Stimulated activated naive CD8-positive, alpha-beta T cell treated with anti-CD3 and anti-CD28 coated beads, Interleukin-15, Interleukin-2, amounts not matched to agents 100 ng/mL and 50 ng/mL, for 24 hours (primary cell): ENCODE data around the gene TSG101.

Experiments used
- H3K27ac Mint-ChIP-seq: one replicate; pipeline ENCODE4 v1.8.0; 2021; ENCODE audit warnings: mild to moderate bottlenecking, mixed read lengths
- H3K27me3 Mint-ChIP-seq: one replicate; pipeline ENCODE4 v1.8.0; 2021; ENCODE audit warnings: mixed read lengths
- H3K36me3 Mint-ChIP-seq: one replicate; pipeline ENCODE4 v1.8.0; 2021; ENCODE audit warnings: low read depth, mixed read lengths
- H3K4me1 Mint-ChIP-seq: one replicate; pipeline ENCODE4 v1.8.0; 2021; ENCODE audit warnings: low read depth, mixed read lengths
- H3K4me3 Mint-ChIP-seq: one replicate; pipeline ENCODE4 v1.8.0; 2021; ENCODE audit warnings: mild to moderate bottlenecking, mixed read lengths
- H3K9me3 Mint-ChIP-seq: one replicate; pipeline ENCODE4 v1.8.0; 2021; ENCODE audit warnings: mixed read lengths

Gene TSG101

DNA sequence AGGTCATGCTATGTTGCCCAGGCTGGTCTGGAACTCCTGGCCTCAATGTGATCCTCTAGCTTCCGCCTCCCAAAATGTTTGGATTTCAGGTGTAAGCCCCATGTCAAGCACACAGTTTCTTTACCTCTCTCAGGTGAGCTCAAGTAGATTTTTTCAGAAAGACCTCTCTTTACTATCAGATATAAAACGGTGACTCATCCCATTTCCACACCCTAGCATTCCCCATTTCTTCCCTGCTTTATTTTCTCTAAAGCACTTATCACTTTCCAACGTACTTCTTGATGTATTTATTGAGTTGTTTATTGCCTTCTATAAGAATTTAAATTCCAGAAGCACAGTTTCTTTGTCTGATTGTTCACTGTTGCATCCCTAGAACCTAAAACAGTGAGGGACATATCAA is 3.7 kb downstream of the TSG101 start:
- Mint-ChIP-seq H3K36me3 (peaks cover 38% of the 10 kb centered on the region), H3K27ac (no peak overlapping the region), H3K9me3 (no peaks in the 10 kb centered on the region), H3K4me3 (no peak overlapping the region), H3K27me3 (no peaks in the 10 kb centered on the region), H3K4me1 (peaks cover 56% of the 10 kb centered on the region)

DNA sequence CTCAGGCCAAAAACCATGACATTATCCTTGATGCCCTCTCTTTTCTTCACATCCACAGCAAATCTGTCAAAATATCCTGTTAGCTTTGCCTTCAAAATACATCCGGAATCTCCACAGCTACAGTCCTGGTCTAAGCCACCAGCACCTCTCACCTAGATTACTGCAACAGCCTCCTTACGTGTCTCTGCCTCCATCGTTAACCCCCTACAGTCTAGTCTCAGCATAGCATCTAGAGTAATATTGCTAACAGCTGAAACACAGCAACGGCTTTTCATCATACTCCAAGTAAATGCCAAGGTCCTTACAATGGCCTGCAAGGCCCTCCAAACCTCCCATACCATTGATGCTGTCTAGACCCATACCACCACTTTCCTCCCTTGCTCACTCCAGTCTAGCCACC is 4.4 kb downstream of the TSG101 start:
- Mint-ChIP-seq H3K27ac (no peak overlapping the region), H3K4me1 (peaks cover 49% of the 10 kb centered on the region), H3K27me3 (no peaks in the 10 kb centered on the region), H3K4me3 (no peak overlapping the region), H3K9me3 (no peaks in the 10 kb centered on the region), H3K36me3 (peaks cover 38% of the 10 kb centered on the region)

DNA sequence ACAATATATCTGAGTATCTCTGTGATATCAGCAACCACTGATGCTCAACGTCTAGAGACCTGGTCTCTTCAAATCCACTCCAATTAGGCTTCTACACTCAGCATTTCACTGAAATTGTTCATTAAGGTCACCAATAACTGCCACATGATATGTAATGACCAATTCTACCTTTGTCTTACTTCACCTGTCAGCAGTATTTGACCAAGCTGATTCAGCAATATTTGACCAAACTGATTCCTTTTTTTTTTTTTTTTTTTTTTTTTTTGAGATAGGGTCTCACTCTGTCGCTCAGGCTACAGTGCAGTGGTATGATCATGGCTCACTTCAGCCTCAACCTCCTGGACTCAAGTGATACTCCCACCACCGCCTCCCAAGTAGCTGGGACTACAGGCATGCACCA is 5.6 kb downstream of the TSG101 start:
- H3K9me3 Mint-ChIP-seq = no peaks in the 10 kb centered on the region
- no peaks in the 10 kb centered on the region for H3K27me3 Mint-ChIP-seq
- H3K27ac Mint-ChIP-seq = no peak overlapping the region
- H3K36me3 Mint-ChIP-seq = peaks cover 32% of the 10 kb centered on the region
- H3K4me1 Mint-ChIP-seq = peaks cover 39% of the 10 kb centered on the region
- no peak overlapping the region for H3K4me3 Mint-ChIP-seq

DNA sequence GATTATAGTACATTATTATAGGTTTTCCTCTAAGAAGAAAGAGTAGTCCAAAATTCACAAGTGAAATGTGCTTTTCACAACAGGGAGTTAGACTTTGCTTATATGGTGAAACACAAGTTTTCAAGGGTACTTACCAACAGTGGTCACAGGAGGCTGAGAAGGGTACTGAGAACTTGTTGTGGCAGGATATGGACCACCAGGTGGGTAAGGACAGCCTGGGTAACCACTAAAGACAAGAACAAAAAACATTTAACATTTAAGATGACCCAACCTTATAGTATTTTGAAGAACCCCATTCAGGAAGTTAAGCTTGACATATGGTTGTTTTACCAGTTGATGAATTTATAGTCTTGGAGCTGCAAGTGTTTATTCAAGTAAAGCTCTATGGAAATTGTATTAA is 24.4 kb downstream of the TSG101 start:
- H3K4me3 Mint-ChIP-seq = no peak overlapping the region
- H3K36me3 Mint-ChIP-seq = peaks cover 74% of the 10 kb centered on the region
- H3K9me3 Mint-ChIP-seq = no peaks in the 10 kb centered on the region
- no peaks in the 10 kb centered on the region for H3K27me3 Mint-ChIP-seq
- peaks cover 3% of the 10 kb centered on the region for H3K4me1 Mint-ChIP-seq
- no peak overlapping the region for H3K27ac Mint-ChIP-seq

DNA sequence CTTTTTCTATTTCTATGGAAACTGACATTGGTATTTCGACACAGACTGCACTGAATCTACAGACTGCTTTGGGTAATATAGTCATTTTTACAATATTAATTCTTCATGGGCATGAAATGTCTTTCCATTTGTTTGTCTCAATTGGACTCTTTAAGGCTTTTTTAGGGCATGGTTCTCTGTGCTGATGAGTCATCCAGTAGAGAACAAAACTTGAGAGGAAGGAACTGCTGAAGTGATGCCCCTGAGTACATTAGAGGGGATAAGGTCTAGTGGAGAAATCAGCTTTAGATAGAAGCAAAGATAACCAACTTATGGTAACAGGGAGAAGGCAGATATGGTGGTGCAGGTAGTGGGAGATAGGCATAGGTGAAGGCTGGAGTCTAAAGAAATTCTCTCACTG is 25.1 kb downstream of the TSG101 start:
- no peak overlapping the region for H3K27ac Mint-ChIP-seq
- peaks cover 3% of the 10 kb centered on the region for H3K4me1 Mint-ChIP-seq
- H3K4me3 Mint-ChIP-seq = no peak overlapping the region
- no peaks in the 10 kb centered on the region for H3K9me3 Mint-ChIP-seq
- no peaks in the 10 kb centered on the region for H3K27me3 Mint-ChIP-seq
- H3K36me3 Mint-ChIP-seq = peaks cover 72% of the 10 kb centered on the region

DNA sequence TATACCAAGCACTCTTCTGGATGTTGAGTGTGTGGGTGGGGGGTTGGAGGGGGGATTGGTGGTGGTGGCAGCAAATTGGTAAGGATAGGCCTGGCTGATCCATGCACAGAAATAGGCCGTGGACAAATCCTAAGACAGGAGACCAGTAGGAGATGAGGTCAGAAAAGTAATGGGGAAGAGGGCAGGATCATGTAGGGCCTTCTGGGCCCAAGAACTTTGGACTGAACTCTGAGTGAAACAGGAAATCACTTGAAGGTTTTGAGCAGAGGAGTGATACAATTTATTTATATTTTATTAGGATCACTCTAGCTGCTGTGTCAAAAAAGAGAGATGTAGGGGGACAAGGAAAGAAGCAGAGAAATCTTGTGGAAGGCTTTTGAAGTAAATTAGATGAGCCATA is 28.7 kb downstream of the TSG101 start:
- peaks cover 60% of the 10 kb centered on the region for H3K36me3 Mint-ChIP-seq
- no peaks in the 10 kb centered on the region for H3K27me3 Mint-ChIP-seq
- H3K4me1 Mint-ChIP-seq = peaks cover 8% of the 10 kb centered on the region
- no peak overlapping the region for H3K4me3 Mint-ChIP-seq
- H3K27ac Mint-ChIP-seq = no peak overlapping the region
- H3K9me3 Mint-ChIP-seq = no peaks in the 10 kb centered on the region

DNA sequence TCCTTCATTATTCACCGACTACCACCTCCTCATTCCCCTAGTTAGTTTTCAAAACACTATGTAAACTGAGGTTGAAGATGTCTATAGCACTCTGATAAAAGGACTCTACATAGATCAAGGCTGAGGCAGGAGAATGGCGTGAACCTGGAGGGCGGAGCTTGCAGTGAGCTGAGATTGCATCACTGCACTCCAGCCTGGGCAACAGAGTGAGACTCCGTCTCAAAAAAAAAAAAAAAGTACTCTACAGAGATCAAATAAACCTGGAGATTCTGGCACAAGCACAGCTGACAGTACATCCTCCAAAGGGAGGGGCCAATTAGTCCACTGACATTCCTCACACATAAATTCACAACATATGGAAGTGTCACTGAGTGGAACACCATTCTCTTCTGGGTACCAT is 31.0 kb downstream of the TSG101 start:
- peaks cover 42% of the 10 kb centered on the region for H3K36me3 Mint-ChIP-seq
- no peak overlapping the region for H3K27ac Mint-ChIP-seq
- no peaks in the 10 kb centered on the region for H3K9me3 Mint-ChIP-seq
- no peaks in the 10 kb centered on the region for H3K27me3 Mint-ChIP-seq
- peaks cover 5% of the 10 kb centered on the region for H3K4me1 Mint-ChIP-seq
- no peak overlapping the region for H3K4me3 Mint-ChIP-seq

DNA sequence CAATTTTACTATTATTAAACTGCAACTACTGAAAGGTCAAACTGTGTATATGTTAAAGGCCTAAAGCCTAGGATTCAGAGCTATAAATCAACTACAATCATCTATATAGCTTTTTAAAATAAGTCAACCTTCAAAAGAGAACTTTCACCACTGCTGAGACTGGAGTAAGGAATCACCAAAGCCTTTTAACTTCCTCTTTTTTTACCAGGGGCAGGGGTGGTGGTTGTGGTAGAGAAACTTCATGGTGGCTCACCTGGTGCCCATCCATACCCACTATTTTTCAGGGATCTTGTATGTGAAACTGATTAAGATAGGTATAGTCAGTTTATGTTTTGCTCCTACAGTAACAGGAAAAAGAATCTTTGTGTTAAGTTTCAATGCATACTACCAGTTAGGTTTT is 31.5 kb downstream of the TSG101 start:
- peaks cover 5% of the 10 kb centered on the region for H3K4me1 Mint-ChIP-seq
- H3K36me3 Mint-ChIP-seq = peaks cover 43% of the 10 kb centered on the region
- no peaks in the 10 kb centered on the region for H3K9me3 Mint-ChIP-seq
- H3K27me3 Mint-ChIP-seq = no peaks in the 10 kb centered on the region
- no peak overlapping the region for H3K27ac Mint-ChIP-seq
- no peak overlapping the region for H3K4me3 Mint-ChIP-seq

DNA sequence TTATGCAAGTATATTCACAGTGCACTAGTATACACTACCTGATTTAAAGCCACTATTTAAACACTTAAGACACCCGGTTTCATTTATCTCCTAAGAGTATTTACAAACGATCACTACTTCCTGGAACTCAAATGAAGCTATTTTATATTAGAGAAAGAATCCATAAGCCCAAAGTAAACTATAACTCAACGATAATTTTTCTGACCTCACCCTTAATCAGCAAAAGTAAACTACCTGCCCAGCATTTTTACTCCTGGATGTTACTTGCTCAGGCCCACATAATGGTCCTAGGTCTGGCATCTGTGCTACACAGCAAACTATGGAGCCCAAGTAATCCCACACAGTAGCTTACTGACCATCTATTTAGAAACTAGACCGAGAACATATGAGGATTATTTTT is 33.4 kb downstream of the TSG101 start:
- Mint-ChIP-seq H3K27me3 (no peaks in the 10 kb centered on the region), H3K4me1 (peaks cover 5% of the 10 kb centered on the region), H3K27ac (no peak overlapping the region)

DNA sequence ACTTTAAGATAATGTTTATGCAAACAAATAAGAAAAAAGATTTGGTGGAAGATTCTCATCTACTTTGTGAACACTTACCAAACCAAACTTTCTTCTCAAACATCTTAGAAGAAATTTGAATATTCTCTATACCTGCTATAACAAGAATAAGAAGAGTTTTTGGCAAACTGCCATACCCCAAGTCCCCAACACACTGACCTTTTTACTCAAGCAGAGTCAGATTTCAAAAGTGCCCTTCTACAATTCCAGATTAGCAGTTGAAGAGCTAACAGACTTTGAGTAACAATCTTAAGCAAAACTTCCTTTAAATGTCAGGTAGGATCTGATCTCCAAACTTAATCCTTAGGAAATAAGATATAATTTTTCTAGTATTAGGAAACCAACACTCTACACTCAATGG is 33.9 kb downstream of the TSG101 start:
- Mint-ChIP-seq H3K4me3 (no peak overlapping the region), H3K9me3 (no peaks in the 10 kb centered on the region), H3K27me3 (no peaks in the 10 kb centered on the region), H3K27ac (no peak overlapping the region), H3K4me1 (peaks cover 5% of the 10 kb centered on the region), H3K36me3 (peaks cover 47% of the 10 kb centered on the region)

More for the DNA sequence above, 33.4 kb downstream of the TSG101 start:
- Mint-ChIP-seq H3K36me3 (peaks cover 47% of the 10 kb centered on the region), H3K9me3 (no peaks in the 10 kb centered on the region), H3K4me3 (no peak overlapping the region)

DNA sequence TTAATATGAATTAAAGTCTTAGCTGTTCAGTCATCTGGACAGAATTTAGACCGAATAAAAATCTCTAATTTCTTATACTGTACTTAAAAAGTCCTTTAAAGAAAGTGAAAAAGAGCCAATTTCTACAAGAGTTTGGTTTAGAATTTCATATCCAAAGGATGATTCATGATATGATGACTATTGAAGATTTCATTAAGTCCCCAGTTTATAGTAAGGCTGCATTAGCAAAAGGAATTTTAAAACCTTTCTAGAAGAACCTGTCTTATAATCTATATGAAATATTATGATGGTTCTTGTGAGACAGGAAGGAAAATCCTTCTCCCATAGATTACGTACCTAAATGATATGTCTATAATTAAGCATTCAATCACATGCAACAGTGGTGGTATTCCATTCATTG is 34.8 kb downstream of the TSG101 start:
- Mint-ChIP-seq H3K4me1 (peaks cover 5% of the 10 kb centered on the region), H3K9me3 (no peaks in the 10 kb centered on the region), H3K27me3 (no peaks in the 10 kb centered on the region), H3K27ac (no peak overlapping the region), H3K4me3 (no peak overlapping the region), H3K36me3 (peaks cover 46% of the 10 kb centered on the region)

DNA sequence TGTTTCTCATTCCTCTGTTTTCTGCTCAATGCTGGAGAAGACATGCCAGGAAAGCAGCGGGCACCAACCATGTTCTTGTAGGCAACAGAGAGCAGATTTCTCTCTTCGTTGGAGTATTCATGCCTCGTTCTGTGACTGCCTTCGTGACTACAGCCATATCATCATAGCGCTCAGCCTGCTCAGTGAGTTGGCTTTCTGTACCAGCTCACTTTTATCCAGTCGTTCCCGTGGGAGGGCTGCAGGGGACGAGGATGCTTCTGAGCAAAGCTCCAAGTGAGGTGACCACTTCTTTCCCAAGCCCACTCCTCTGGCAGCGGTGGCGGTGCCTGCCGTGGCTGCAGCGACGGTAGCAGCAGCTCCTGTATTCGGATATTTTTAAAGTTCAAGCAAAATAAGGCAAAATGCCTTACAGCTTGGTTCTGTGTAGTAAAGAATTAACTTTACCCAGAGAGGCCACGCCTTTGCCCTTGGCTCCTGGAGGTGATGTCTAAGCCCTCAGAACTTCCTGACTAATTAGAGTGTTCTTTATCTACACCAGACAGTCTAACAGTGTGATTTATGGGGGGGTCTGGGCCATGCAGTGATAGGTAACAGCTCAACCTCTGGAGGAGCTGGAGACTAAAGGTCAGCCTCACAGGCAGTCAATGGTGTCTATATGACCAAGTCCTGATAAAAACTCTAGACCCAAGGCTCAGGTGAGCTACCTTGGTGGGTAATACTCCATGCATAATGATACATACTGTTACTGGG is 35.8 kb downstream of the TSG101 start:
- Mint-ChIP-seq H3K36me3 (peaks cover 45% of the 10 kb centered on the region), H3K4me1 (peaks cover 9% of the 10 kb centered on the region), H3K27ac (peak overlapping the region; percentile 39), H3K4me3 (no peak overlapping the region), H3K9me3 (no peaks in the 10 kb centered on the region), H3K27me3 (no peaks in the 10 kb centered on the region)

DNA sequence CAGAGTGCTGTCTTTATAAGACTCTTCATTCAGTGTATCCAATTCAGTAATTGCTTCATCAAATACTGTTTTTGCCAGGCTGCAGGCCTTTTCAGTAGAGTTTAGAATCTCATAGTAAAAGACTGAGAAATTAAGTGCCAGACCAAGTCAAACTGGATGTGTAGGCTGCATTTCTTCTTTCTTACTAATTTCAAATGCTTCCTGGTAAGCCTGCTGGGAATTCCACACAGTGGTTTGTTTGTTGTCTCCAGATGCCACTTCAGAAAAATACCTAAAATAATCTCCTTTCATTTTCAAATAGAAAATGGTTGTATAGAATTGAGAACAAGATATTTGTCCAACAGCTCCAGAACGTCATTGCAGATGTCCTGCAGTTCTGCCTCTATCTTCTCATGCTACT is 36.4 kb downstream of the TSG101 start:
- H3K4me1 Mint-ChIP-seq = peaks cover 6% of the 10 kb centered on the region
- H3K27me3 Mint-ChIP-seq = no peaks in the 10 kb centered on the region
- peak overlapping the region; percentile 39 for H3K27ac Mint-ChIP-seq
- H3K9me3 Mint-ChIP-seq = no peaks in the 10 kb centered on the region
- H3K4me3 Mint-ChIP-seq = no peak overlapping the region
- H3K36me3 Mint-ChIP-seq = peaks cover 41% of the 10 kb centered on the region

DNA sequence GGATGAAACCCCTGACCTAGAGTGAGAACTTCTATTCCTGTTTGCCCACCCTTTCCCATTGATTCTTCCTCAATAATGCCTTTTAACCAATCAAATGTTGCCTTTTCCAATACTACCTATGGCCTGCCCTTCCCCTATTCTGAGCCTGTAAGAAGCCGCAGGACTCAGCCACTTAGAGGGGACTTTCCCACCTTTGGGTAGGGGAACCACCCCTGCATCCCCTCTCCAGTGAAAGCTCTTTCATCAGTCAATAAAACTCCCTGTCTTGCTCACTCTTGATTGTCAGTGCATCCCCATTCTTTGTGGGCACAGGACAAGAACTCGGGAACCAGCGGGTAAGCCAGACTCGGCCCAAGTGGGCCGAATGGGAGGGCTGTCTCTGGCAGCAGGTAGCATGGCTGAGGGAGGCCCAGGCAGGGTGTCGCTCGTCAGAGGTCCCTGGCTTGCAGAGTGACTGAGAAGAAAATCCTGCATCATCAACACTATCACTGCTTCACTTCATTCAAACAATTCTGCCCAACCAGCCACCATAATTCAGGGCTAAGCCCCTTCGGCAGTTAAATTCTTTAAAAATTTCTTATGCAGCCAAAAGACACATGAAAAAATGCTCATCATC is 40.7 kb downstream of the TSG101 start:
- Mint-ChIP-seq H3K4me3 (no peak overlapping the region), H3K9me3 (no peaks in the 10 kb centered on the region), H3K4me1 (peaks cover 6% of the 10 kb centered on the region), H3K27me3 (no peaks in the 10 kb centered on the region), H3K27ac (no peak overlapping the region), H3K36me3 (peaks cover 79% of the 10 kb centered on the region)

DNA sequence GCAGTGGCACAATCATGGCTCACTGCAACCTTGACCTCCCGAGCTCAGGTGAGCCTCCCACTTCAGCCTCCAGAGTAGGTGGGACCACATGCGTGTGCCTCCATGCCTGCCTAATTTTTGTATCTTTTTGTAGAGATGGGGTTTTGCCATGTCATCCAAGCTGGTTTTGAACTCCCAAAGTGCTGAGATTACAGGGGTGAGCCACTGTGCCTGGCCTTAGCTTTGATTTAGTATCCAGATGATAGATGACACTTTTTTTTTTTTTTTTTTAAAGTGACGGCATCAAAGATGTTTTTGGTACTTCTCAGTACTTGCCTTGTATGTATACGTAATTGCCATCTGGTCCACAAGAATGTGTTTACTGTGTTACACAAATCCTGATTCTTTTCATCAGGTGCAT is 47.7 kb downstream of the TSG101 start:
- peaks cover 85% of the 10 kb centered on the region for H3K36me3 Mint-ChIP-seq
- no peaks in the 10 kb centered on the region for H3K4me1 Mint-ChIP-seq
- no peaks in the 10 kb centered on the region for H3K27me3 Mint-ChIP-seq
- no peak overlapping the region for H3K27ac Mint-ChIP-seq
- H3K4me3 Mint-ChIP-seq = no peak overlapping the region
- no peaks in the 10 kb centered on the region for H3K9me3 Mint-ChIP-seq

DNA sequence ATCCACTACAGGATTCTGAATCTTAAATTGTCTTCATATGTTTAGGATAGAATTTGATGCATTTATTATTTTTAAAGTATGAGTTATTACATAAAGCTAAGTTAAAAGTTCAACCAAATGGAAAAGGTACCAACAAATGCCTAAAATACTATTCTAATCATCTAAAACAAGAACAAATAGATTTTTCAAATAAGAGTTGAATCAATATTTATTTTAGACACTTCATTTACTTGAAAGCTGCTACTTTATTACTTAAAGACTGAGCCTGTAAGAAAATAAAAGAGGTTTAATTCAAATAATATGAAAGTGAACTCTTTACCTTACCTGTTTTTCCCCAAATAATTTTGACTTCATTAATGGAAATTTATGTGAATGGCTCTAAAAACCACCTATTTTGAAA is 54.2 kb downstream of the TSG101 start:
- no peaks in the 10 kb centered on the region for H3K27me3 Mint-ChIP-seq
- H3K36me3 Mint-ChIP-seq = peaks cover 24% of the 10 kb centered on the region
- H3K27ac Mint-ChIP-seq = no peak overlapping the region
- H3K4me3 Mint-ChIP-seq = no peak overlapping the region
- peaks cover 12% of the 10 kb centered on the region for H3K4me1 Mint-ChIP-seq
- H3K9me3 Mint-ChIP-seq = no peaks in the 10 kb centered on the region
